ENCODE measurements around the gene NR1I3. TPM values are rescaled to one million over a fixed set of nuclear protein-coding genes. Genes with fewer than 3 reads are reported as not detected.

Gene NR1I3
- total RNA-seq, 1 donor from 2014 or later: not detected

GRCh38 chr1:161187311-161187710 is 50.7 kb downstream of the NR1I3 start:
- H3K36me3 Mint-ChIP-seq: no peaks in the 10 kb centered on the region

DNA sequence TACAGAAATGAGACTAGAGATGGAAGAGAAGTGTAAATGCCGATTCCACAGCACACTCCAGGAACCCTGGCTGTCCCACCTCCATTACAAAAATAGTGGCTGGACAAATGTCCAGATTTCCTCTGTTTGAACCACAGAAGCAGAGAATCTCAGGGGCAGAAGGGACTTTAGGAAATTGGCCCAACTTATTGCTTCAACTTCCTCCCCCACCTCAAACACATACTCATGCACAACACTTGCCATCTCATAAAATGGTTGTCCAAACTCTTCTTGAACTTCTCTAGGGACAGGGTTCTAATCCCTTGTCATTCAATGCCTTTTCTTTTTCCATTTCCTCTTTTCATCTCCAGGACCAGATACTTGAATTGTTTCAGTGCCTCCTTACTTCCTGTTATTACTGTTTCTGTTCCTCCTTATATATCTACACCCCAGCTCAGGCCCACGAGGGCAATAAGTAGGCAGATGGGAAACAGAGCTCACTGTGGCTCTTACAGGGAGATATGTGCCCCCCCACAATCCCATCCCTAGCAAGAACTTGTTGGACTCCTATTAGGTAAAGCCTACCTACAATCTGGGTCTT is 52.2 kb downstream of the NR1I3 start:
- H3K27me3 ChIP-seq: no peaks in the 10 kb centered on the region
- peaks cover 14% of the 10 kb centered on the region for H3K27me3 Mint-ChIP-seq (ENCODE audit: insufficient read depth, low read depth)
- H2AFZ ChIP-seq (replicated peaks): no peak overlapping the region
- H3K4me1 ChIP-seq: no peaks in the 10 kb centered on the region
- no peaks in the 10 kb centered on the region for H3K9me3 ChIP-seq (ENCODE audit: low read depth)
- no peak overlapping the region for H3K27ac ChIP-seq
- H3K4me1 Mint-ChIP-seq: peaks cover 3% of the 10 kb centered on the region
- no peak overlapping the region for H3K27ac Mint-ChIP-seq
- H3K79me2 ChIP-seq (ENCODE audit: low read depth): no peaks in the 10 kb centered on the region
- no peak overlapping the region for H3K9ac ChIP-seq
- no peaks in the 10 kb centered on the region for H4K20me1 ChIP-seq (ENCODE audit: low read depth)
- no peaks in the 10 kb centered on the region for H3K36me3 ChIP-seq
- no peak overlapping the region for H3K4me3 ChIP-seq
- DNase-seq (ENCODE audit: low spot score): no peak
- TF ChIP-seq EZH2phosphoT487 (IDR thresholded peaks at IDR 0.05) (no peak), EZH2 (IDR thresholded peaks at IDR 0.05) (no peak), CTCF (IDR thresholded peaks at IDR 0.05) (no peak)
- H3K9me3 Mint-ChIP-seq: no peaks in the 10 kb centered on the region
- H3K4me2 ChIP-seq: no peak overlapping the region
- no peaks in the 10 kb centered on the region for H3K36me3 Mint-ChIP-seq
- H3K4me3 Mint-ChIP-seq: no peak overlapping the region
- H3F3A ChIP-seq (ENCODE audit: low read depth): no peaks in the 10 kb centered on the region

More at GRCh38 chr1:161187311-161187710, 50.7 kb downstream of the NR1I3 start:
- TF ChIP-seq CTCF (IDR thresholded peaks at IDR 0.05) (no peak), EZH2phosphoT487 (IDR thresholded peaks at IDR 0.05) (no peak), EZH2 (IDR thresholded peaks at IDR 0.05) (no peak)
- H3K4me3 Mint-ChIP-seq: no peak overlapping the region
- H3K36me3 ChIP-seq: no peaks in the 10 kb centered on the region
- H3K27me3 Mint-ChIP-seq (ENCODE audit: insufficient read depth, low read depth): peaks cover 19% of the 10 kb centered on the region
- H3K27me3 ChIP-seq: no peaks in the 10 kb centered on the region
- no peak overlapping the region for H3K4me2 ChIP-seq
- no peak overlapping the region for H2AFZ ChIP-seq (replicated peaks)
- no peaks in the 10 kb centered on the region for H3K79me2 ChIP-seq (ENCODE audit: low read depth)
- H3K9ac ChIP-seq: no peak overlapping the region
- H3K9me3 ChIP-seq (ENCODE audit: low read depth): no peaks in the 10 kb centered on the region
- H3K4me1 ChIP-seq: no peaks in the 10 kb centered on the region
- no peak overlapping the region for H3K4me3 ChIP-seq
- H3K27ac ChIP-seq: no peak overlapping the region
- H4K20me1 ChIP-seq (ENCODE audit: low read depth): no peaks in the 10 kb centered on the region
- no peaks in the 10 kb centered on the region for H3K9me3 Mint-ChIP-seq
- H3K4me1 Mint-ChIP-seq: peaks cover 7% of the 10 kb centered on the region
- no peaks in the 10 kb centered on the region for H3F3A ChIP-seq (ENCODE audit: low read depth)
- H3K27ac Mint-ChIP-seq: no peak overlapping the region
- DNase-seq (ENCODE audit: low spot score): no peak

DNA sequence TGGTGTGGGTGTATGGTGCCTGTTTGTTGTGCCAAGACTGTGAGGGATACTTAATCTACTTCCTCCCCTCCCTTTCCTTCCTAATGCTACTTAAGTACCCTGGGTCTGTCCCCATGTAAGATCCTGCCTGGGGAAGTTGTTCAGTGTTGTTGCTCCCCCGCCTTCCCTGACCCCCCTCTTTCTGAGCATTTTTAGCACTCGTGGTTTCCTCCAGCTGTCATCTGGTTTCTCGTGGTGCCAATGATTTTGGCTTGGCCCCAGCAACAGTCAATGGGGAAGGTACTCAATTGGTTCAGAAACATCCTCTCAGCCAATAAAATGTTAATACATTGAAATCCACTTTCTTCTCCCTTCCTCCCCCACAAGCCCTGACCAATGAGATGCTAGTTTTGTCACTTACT is 52.7 kb downstream of the NR1I3 start:
- Histone ChIP-seq H3K27ac (no peak overlapping the region), H3K4me2 (no peak overlapping the region), H3F3A (ENCODE audit: low read depth) (no peaks in the 10 kb centered on the region), H3K79me2 (ENCODE audit: low read depth) (no peaks in the 10 kb centered on the region), H3K9me3 (ENCODE audit: low read depth) (no peaks in the 10 kb centered on the region), H3K4me1 (no peaks in the 10 kb centered on the region), H2AFZ (replicated peaks) (no peak overlapping the region), H3K36me3 (no peaks in the 10 kb centered on the region), H3K9ac (no peak overlapping the region), H3K4me3 (no peak overlapping the region), H3K27me3 (no peaks in the 10 kb centered on the region), H4K20me1 (ENCODE audit: low read depth) (no peaks in the 10 kb centered on the region)
- H3K27ac Mint-ChIP-seq: no peak overlapping the region
- H3K9me3 Mint-ChIP-seq: no peaks in the 10 kb centered on the region
- TF ChIP-seq EZH2phosphoT487 (IDR thresholded peaks at IDR 0.05) (no peak), EZH2 (IDR thresholded peaks at IDR 0.05) (no peak), CTCF (IDR thresholded peaks at IDR 0.05) (no peak)
- peaks cover 16% of the 10 kb centered on the region for H3K27me3 Mint-ChIP-seq (ENCODE audit: insufficient read depth, low read depth)
- H3K4me1 Mint-ChIP-seq: no peaks in the 10 kb centered on the region
- no peak overlapping the region for H3K4me3 Mint-ChIP-seq
- no peak for DNase-seq (ENCODE audit: low spot score)
- H3K36me3 Mint-ChIP-seq: no peaks in the 10 kb centered on the region

All from neural progenitor cell (in vitro differentiated cells).